ENCODE measurements around the gene PVALB.

Gene PVALB

GRCh38 chr22:36816636-36817524 is at the start of gene PVALB:
PVALB (minus strand) TSS chr22:36817035; CDS start chr22:36817005, 30 bp downstream.
- peak; percentile 86 for DNase-seq

GRCh38 chr22:36865346-36865745 is 48.5 kb upstream of the PVALB start:
- no peak for DNase-seq

- DNase-seq = no peak
Measured at GRCh38 chr22:36864454-36865215, 47.8 kb upstream of the PVALB start.

- no peak for DNase-seq
Measured at GRCh38 chr22:36863979-36864378, 47.1 kb upstream of the PVALB start.

GRCh38 chr22:36863281-36863680 is 46.4 kb upstream of the PVALB start:
- no peak for DNase-seq

- DNase-seq = no peak
Measured at GRCh38 chr22:36862251-36863242, 45.7 kb upstream of the PVALB start.

GRCh38 chr22:36860821-36861659 is 44.2 kb upstream of the PVALB start, which contains the start of gene NCF4:
NCF4 (plus strand) TSS chr22:36861006; CDS start chr22:36861172, 166 bp downstream.
- DNase-seq = no peak

- DNase-seq = no peak
Measured at GRCh38 chr22:36860438-36860820, 43.6 kb upstream of the PVALB start.

- no peak for DNase-seq
Measured at GRCh38 chr22:36860017-36860416, 43.2 kb upstream of the PVALB start.

- no peak for DNase-seq
Measured at GRCh38 chr22:36858966-36859365, 42.1 kb upstream of the PVALB start.

GRCh38 chr22:36858156-36858555 is 41.3 kb upstream of the PVALB start:
- no peak for DNase-seq

- DNase-seq = no peak
Measured at GRCh38 chr22:36856792-36857135, 39.9 kb upstream of the PVALB start.

GRCh38 chr22:36856121-36856791 is 39.4 kb upstream of the PVALB start:
- peak; percentile 88 for DNase-seq

- DNase-seq = no peak
Measured at GRCh38 chr22:36855478-36855877, 38.6 kb upstream of the PVALB start.

- DNase-seq = peak; percentile 79
Measured at GRCh38 chr22:36853407-36854099, 36.7 kb upstream of the PVALB start.

GRCh38 chr22:36852056-36852973 is 35.5 kb upstream of the PVALB start:
- no peak for DNase-seq

GRCh38 chr22:36850682-36851081 is 33.8 kb upstream of the PVALB start:
- no peak for DNase-seq

GRCh38 chr22:36850056-36850455 is 33.2 kb upstream of the PVALB start:
- DNase-seq = peak; percentile 23

GRCh38 chr22:36846949-36847348 is 30.1 kb upstream of the PVALB start:
- no peak for DNase-seq
